Nucleus accumbens (tissue), 56 donors: ENCODE results near the gene COQ9.

Source experiments
- DNase-seq, 56 donors: peaks; one replicate each; lab custom pipeline; 2025; lab: John Stamatoyannopoulos, UW

The COQ9 gene

DNA sequence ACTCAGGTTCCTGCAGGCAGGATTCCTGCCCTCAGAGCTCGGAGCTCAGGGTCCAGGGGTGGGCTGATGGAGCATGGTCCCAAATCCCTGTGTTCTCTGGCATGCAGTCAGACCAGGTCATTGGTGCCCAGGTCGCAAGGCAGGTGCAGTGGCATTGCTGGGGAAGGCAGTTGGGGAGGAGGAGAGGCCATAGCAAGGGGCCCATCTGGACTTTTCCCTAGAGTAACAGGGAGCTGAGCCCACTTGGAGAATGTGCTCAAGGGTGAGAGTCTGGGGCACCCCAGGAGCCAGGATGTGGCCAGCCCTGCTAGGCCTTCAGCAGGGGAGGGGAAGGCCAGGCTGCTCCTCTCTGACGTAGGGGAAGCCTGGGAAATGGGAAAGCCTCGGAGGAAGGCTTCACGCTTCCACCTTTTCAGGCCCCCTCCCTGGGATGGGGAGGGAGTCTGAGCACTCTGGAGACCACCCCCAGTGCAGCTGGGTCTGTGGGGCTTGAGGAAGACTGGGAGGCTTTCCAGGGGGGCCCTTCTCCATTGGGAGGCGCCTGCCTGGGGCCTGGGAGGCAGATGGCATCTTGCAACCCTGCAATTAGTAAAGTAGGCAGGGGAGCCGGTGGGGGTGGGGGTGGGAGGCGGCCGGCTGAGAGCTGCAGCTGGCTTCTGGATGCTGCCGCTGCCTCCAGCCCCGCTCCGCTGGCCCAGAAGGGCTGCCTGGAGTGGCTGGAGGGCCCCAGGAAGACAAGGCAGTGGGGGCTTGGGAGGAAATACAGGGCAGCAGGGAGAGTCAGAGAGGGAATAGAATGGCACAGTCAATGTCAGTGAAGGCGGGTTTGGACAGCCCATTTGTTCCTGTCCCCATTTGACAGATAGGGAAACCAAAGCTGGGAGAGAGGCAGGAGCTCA lies 60.1 kb downstream of the COQ9 start:
- DNase-seq = no peak

GRCh38 chr16:57508035-57508425 lies 60.8 kb downstream of the COQ9 start:
- no peak for DNase-seq

DNA sequence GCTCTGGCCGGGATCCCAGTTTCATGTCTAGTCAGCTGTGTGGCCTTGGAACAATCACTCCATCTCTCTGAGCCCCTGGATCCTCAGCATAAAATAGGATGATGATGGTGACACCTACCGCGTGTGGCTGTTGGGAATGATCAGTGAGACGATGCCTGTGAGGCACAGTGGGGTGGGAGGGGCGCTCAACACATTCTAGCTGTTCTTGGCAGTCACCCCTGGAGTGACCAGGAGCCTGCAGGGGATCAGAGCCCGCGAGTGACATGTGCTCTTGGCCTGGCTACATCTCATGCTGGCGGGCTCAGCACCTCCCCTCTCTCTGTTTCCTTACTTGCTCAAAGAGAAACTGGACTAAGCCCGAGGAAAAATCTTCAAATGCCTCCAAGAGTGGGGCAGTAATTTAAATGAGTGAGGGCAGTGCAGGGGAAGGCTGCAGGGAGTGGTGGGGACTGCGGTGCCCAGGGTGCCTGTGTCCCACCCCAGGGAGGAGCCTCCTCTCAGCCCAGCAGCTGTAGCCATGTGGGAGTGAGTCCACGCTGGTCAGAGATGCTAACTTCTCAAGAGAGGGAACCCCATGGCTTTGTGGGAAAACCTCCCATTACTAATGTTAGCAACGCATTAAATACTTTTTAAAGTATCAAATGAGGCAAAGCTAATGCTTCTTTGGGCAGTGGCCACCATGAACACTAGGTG lies 62.1 kb downstream of the COQ9 start:
- DNase-seq = no peak

GRCh38 chr16:57510016-57510871 lies 63.0 kb downstream of the COQ9 start:
- no peak for DNase-seq
